Measurements from ENCODE around the gene PDE11A. TPM values are rescaled to one million over a fixed set of nuclear protein-coding genes. Genes with fewer than 3 reads are reported as not detected.

Gene PDE11A
- total RNA-seq, 4 donors from 2014 or later, result 1.7 TPM; not detected in 3

GRCh38 chr2:177669201-177669600, 403.4 kb downstream of the PDE11A start:
- Histone ChIP-seq H3K27me3 (no peaks in the 10 kb centered on the region), H3K9me3 (no peaks in the 10 kb centered on the region), H3K27ac (no peak overlapping the region), H3K36me3 (no peaks in the 10 kb centered on the region), H3K4me1 (no peaks in the 10 kb centered on the region), H3K4me3 (no peak overlapping the region)
- DNase-seq (ENCODE audit: low spot score in 2 of 2), result no peak
- TF ChIP-seq POLR2A (IDR thresholded peaks at IDR 0.05) (no peak), CTCF (IDR thresholded peaks at IDR 0.05) (no peak), EP300 (IDR thresholded peaks at IDR 0.05) (no peak)
- 85 to 86% methylated on average over 5 of the region's 5 CpGs for WGBS, 2 donors

- Histone ChIP-seq H3K9me3 (no peaks in the 10 kb centered on the region), H3K4me3 (no peak overlapping the region), H3K27me3 (no peaks in the 10 kb centered on the region), H3K27ac (no peak overlapping the region), H3K4me1 (no peaks in the 10 kb centered on the region), H3K36me3 (no peaks in the 10 kb centered on the region)
- 87 to 91% methylated on average over 3 of the region's 3 CpGs for WGBS, 2 donors
- TF ChIP-seq EP300 (IDR thresholded peaks at IDR 0.05) (no peak), POLR2A (IDR thresholded peaks at IDR 0.05) (no peak), CTCF (IDR thresholded peaks at IDR 0.05) (no peak)
- no peak for DNase-seq (ENCODE audit: low spot score in 2 of 2)
These were observed 404.0 kb downstream of the PDE11A start for GRCh38 chr2:177668617-177669016.

- 0 to 35% methylated on average over 1 of the region's 1 CpG for WGBS, 2 donors
- Histone ChIP-seq H3K27ac (no peak overlapping the region), H3K36me3 (no peaks in the 10 kb centered on the region), H3K9me3 (no peaks in the 10 kb centered on the region), H3K4me1 (no peaks in the 10 kb centered on the region), H3K27me3 (no peaks in the 10 kb centered on the region), H3K4me3 (no peak overlapping the region)
- no peak for DNase-seq (ENCODE audit: low spot score in 2 of 2)
- TF ChIP-seq CTCF (IDR thresholded peaks at IDR 0.05), result no peak
- TF ChIP-seq POLR2A (IDR thresholded peaks at IDR 0.05), result no peak
- no peak for TF ChIP-seq EP300 (IDR thresholded peaks at IDR 0.05)
These were observed 405.0 kb downstream of the PDE11A start for GRCh38 chr2:177667626-177668025.

GRCh38 chr2:177666408-177666807, 406.2 kb downstream of the PDE11A start:
- Histone ChIP-seq H3K4me3 (no peak overlapping the region), H3K27ac (no peak overlapping the region), H3K36me3 (no peaks in the 10 kb centered on the region), H3K9me3 (no peaks in the 10 kb centered on the region), H3K4me1 (no peaks in the 10 kb centered on the region), H3K27me3 (no peaks in the 10 kb centered on the region)
- TF ChIP-seq POLR2A (IDR thresholded peaks at IDR 0.05) (no peak), EP300 (IDR thresholded peaks at IDR 0.05) (no peak), CTCF (IDR thresholded peaks at IDR 0.05) (no peak)
- DNase-seq (ENCODE audit: low spot score in 2 of 2), result no peak

- Histone ChIP-seq H3K27ac (no peak overlapping the region), H3K4me3 (no peak overlapping the region), H3K9me3 (no peaks in the 10 kb centered on the region), H3K27me3 (no peaks in the 10 kb centered on the region), H3K4me1 (no peaks in the 10 kb centered on the region), H3K36me3 (no peaks in the 10 kb centered on the region)
- TF ChIP-seq CTCF (IDR thresholded peaks at IDR 0.05) (no peak), POLR2A (IDR thresholded peaks at IDR 0.05) (no peak)
- DNase-seq (ENCODE audit: low spot score in 2 of 2), result no peak
- WGBS, 2 donors, result 44 to 49% methylated on average over 2 of the region's 2 CpGs
These were observed 406.6 kb downstream of the PDE11A start for GRCh38 chr2:177665948-177666347.

All from tibial nerve (tissue), 4 donors.